Measurements from ENCODE around the gene CMIP.

Gene CMIP

DNA sequence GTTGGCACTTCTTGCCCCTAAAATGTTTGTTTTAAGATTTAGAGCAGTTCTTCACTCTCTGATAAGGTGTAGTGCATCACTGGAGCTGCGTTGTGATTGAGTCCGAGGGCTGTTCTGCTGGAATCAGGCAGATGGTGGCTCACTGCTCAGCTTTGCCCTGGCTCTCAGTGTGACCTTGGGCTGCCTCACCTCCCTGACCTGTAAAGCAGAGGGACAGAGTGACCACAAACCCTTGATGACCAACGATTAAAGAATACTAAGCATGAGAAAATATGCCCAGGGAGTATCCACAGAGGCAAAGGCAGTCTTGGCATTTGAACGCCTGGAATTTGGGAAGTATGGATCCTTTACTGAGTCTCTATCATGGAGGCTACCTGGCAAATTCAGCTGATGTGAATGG is 18.1 kb downstream of the CMIP start:
- DNase-seq (ENCODE audit: low spot score), result no peak

DNA sequence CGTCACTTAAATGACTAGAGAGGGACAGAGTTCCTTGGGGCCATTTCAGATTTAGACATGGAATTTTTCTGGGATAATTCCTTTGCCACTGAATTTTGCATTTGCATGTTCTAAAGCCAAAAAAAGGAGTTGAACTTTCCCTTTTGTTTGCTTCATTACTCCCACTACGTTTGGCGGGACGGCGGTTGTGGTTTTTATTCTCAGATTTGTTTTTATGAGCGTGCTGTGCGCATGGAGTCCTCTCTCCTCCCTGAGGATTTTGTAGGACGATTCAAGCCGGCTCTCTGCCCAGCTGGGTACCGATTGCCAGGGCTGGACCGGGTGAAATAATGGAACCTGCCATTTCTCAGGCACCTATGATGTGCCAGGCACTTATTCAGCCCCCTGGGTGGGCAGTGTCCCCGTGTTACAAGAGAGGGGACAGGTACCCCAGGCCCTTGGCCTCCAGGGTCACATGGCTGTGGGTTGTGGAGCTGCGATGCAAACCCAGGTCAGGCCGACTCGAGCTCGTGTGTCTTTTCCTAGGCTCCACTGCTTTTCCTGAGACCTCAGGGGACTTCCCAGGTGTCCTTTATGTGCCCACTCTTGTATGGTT is 18.8 kb downstream of the CMIP start:
- DNase-seq (ENCODE audit: low spot score), result no peak

DNA sequence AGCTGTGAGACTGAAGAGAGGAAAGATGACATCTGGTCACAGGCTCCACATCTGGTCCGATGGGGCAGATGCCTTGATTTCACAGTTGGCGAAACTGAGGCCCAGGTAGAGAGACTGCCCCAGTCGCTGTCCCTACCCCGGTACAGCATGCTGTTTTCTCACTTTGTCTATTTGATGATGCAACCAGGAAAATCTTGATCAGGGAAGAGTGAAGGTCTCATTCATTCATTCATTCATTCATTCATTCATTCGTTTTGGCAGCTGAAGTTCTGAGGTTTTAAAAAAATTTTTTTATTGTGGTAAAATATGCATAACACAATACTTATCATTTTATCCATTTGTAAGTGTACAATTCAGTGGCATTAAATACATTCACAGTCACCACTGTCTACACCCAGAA is 19.7 kb downstream of the CMIP start:
- no peak for DNase-seq (ENCODE audit: low spot score)

DNA sequence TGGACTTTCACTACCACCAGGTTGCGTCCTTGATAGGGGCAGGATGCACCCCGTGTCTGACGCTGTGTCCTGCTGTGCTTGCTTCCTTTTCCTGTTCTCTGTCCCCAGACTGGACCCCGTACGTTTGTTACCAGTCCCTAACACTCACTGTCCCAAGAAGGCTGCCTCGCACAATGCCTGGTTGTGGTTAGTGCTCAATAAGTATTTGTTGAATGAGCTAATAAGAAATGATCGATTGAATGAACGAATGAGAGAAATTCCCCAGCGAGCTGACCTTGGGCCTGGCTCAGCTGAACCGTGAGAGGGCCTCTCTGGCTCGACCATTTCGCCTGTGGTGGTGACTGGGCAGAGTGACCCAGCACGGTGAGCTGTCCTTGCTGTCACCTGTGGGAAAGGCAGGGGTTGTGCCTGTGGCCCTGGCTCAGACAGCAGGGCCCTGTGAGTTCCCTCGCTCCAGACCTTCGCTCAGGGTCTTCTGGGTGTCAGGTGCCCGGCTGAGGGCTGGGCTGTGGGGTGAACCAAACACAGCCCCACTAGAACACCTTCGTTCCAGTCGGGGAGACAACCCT is 20.9 kb downstream of the CMIP start:
- no peak for DNase-seq (ENCODE audit: low spot score)

DNA sequence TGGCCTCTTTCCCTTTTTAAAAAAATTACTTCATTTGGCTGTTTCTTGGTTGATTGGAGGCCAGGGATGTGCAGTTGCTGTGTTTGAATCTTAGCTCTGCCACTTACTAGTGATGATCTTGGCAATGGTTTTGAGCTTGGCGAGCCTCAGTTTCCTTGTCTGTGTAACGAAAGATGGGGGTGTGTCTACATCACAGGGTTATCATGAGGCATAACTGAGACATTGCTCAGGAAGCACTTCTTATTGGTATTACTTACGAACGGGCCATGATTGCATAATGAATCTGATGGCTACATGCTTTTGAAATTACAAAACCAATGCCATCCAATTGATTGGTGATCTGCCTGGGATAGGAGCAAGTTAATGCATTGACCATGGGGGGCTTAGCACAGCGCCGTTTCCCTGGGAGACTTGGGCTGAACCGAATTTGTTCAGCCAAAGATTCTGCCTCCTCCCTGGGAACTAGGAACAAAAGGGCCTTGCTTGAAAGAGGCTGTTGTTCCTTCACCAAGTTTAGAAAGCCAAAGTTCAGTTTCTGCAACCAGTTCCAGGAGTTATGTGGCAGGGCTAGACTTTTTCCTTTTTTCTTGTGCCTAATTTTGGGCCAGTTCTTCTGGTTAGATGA is 21.9 kb downstream of the CMIP start:
- DNase-seq (ENCODE audit: low spot score), result no peak

DNA sequence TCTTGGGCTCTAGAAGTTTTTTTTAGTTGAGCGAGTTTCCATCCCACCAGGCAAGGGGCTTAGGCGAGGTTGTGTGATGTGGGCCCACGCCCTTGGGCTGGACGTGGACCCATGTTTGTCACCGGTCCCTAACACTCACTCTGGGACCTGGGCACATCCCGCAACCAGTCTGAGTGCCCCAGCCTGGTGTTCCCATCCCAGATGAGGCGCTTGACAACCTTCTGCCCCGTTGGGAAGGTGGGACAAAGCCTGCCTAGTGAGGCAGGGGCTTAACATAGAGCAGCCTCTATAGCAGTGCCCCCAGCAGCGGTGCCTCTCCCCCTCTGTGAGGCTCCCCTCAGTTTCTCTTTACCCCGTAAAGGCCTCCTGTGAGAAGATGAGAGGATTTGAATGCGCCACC is 22.5 kb downstream of the CMIP start:
- DNase-seq (ENCODE audit: low spot score), result no peak

DNA sequence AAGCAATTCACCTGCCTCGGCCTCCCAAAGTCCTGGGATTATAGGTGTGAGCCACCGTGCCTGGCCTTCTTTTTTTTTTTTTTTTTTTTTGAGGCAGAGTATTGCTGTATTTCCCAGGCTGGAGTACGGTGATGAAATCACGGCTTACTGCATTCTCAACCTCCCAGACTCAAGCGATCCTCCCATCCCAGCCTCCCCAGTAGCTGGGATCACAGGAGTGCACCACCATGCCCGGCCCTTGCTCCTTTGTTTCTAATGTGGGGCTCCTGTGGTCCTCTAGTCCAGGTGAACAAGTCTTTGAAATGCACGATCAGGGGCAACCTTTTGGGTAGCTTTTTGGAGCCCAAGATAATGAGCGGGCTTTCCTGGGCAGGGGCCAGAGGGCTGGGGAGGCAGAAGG is 23.2 kb downstream of the CMIP start:
- DNase-seq (ENCODE audit: low spot score), result no peak

DNA sequence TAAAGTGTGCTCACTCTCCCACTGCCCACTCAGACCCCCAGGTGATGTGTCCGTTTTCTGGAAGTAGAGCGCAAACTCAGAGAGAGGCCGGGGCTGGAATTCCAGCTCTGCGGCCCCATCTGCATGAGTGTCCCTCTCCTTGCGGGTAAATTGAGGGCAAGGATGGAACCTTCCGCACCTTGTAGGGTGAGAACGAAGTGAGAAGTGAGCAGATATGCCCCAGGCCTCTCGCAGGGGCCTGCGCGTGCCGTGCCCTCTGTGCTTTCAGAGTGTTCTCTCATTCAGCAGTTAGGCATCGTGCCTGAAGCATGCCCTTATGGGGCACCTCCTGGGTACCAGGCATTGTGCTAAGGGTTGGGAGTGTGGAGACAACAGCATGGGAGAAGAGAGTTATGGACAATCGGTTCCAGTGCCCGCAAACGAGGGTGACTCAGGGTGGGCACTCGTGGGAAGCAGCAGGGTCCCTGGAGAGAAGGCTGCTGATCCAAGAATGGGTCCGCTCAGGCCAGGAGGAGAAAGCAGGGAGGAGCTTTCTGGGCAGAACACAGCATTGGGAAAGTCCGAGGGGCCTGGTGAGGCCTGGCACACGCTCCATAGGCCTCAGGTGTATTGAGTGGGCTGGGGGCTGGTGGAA is 23.8 kb downstream of the CMIP start:
- DNase-seq (ENCODE audit: low spot score), result no peak

DNA sequence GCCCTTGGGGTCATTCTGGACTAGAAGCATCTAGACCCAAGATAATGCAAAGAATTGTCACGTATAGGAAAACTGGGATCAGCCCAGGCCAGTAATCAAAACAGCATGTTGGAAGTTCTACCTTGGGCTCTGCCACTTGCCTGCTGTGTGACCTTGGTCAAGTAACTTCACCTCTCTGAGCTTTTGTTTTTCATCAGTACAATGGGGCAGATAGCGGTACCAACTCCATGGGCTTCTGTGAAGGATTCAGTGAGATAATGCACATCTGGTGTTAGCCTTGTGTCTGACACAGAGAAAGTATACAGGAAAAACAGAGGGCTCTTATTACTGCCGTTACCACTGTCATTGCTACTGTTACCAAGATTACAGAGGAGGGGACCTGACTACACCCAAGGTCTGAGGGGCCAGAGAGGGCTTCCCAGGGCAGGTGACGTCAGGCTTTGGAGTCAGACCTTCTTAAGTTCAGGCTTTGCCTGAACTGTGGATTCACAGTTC is 24.6 kb downstream of the CMIP start:
- no peak for DNase-seq (ENCODE audit: low spot score)

DNA sequence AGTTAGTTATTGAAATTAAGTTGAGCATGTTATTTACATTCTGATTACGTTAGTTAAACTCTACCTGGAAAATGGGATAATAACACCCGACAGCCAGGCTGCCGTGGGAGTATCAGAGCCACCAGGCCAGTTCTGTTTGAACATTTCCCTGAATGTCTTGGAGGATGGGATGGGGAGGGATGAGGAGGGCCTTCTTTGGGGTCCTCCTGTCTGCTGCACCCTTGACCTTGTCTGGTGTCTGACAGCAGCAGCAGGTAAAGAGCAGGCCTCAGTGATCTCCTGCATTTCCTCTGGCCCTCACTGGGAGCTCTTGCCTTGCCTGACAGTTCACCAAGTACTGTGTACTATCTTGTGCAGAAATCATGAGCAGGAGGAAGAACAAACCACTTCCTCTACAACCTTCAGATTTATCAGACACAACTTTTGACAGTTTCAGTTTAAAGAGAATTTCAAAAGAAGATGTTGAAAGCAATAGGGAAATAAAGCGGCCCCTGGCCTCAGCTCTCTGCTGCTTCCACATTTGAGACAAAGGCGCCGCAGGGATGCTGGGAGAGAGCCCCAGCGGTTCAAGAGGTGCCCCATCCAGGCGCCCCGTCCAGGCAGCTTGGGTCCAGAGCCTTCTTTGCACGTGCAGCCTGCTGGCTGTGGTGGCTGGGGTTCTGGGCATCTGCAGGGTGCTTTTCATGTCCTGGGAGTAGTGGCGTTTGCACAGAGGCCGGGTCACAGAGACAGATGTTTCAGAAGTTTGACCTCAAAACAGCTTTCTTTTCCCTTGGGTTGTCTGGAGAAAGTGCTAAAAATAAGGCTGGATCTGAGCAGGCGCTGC is 25.3 kb downstream of the CMIP start:
- no peak for DNase-seq (ENCODE audit: low spot score)

DNA sequence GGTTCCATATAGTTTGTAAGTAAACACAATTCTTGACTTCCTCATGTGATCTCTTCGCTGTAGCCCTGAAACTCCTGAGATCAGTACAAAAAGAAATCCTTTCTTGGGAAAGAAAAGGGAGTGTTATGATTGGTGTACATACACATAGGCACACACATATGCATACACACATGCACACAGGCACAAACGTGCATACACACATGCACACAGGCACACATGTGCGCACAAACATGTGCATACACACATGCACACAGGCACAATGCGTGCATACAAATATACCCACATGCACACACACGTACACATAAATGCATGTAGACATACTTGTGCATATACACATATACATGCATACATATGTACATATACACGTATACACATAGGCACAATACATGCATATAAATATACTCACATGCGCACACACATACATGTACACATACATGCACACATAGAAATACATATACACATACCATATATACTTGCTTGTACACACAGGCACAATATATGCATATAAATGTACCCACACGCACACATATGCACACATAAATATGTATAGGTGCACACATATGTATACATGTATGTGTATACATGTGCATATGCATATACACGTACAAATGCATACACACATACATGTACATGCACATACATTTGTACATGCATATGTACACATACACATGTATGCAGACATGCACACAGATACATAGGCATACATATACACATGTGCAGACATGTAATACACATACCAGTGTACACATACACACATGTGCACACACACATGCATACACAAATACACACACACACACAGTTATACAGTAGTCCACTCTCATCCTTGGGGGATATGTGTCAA is 26.4 kb downstream of the CMIP start:
- DNase-seq (ENCODE audit: low spot score), result no peak

DNA sequence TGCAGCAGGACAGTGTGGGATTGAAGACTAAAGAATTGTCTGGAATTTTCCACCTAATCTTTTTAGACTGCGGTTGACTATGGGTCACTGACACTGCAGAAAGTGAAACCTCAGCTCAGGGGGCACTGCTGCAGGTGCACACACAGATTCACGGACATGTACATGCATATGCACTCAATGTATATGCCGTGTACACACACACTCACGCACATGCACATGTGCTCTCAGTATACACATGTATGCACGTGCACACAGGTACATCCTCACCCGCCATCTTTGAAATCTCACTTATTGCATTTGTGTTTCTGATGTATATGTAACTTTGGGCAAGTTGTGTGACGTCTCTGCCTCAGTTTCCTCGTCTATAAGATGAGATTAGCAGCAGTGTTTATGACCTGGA is 27.3 kb downstream of the CMIP start:
- no peak for DNase-seq (ENCODE audit: low spot score)

DNA sequence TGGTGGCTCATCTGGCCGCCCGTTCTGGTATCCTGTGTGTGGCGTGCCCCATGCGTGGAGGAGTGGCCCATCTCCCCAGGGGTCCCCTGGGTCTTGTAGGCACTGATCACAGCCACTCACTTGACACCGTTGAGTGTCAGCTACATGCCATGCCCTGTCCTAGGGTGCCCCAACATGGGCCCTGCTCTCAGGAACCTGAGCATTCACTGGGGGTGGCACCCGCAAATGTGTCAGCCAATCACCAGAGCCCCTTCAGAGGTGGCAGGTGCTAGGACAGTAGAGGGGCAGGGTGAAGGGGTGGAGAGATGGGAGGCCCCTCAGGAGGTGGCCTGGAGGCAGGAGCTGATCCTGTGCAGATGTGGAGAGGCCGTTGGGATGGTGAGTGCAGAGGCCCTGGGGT is 27.8 kb downstream of the CMIP start:
- no peak for DNase-seq (ENCODE audit: low spot score)

DNA sequence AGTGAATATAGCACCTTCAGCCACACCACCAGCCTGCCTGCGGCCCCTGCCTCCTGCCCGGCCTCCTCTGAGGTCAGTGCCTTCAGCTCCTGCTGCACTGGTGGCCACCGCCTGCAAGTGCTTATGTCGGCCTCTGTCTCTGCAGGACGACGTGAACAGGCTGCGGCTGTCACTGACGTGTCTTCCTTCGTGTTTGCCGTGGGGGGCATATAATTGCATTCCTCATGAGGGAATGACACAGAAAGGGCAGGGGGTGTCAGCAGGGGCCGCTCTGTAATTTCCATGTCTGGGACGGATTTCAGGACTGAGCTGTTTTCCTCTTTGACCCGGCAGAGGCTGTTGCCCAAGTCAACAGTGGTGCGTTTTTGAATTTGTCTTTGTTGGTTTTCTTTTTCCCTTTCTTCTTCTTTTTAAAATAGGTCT is 28.5 kb downstream of the CMIP start:
- no peak for DNase-seq (ENCODE audit: low spot score)

DNA sequence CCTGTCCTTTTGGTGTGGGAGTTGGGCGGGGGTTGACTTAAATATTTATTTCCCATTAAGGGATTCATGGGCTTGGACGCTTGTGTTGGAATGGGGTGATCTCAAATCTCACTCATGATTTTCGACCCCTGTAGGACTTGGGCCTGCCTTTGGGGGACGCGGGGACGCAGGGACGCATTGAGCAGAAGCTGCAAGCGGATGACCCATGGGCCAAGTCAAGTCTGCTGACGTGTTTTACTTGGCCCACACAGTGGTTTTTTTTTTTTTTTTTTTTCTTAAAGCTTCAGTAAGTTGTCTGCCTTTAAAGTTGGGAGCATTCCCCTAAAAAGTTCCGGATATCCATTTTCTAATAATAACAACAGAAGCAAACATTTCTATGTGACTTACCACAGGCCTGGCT is 28.9 kb downstream of the CMIP start:
- DNase-seq (ENCODE audit: low spot score), result no peak

DNA sequence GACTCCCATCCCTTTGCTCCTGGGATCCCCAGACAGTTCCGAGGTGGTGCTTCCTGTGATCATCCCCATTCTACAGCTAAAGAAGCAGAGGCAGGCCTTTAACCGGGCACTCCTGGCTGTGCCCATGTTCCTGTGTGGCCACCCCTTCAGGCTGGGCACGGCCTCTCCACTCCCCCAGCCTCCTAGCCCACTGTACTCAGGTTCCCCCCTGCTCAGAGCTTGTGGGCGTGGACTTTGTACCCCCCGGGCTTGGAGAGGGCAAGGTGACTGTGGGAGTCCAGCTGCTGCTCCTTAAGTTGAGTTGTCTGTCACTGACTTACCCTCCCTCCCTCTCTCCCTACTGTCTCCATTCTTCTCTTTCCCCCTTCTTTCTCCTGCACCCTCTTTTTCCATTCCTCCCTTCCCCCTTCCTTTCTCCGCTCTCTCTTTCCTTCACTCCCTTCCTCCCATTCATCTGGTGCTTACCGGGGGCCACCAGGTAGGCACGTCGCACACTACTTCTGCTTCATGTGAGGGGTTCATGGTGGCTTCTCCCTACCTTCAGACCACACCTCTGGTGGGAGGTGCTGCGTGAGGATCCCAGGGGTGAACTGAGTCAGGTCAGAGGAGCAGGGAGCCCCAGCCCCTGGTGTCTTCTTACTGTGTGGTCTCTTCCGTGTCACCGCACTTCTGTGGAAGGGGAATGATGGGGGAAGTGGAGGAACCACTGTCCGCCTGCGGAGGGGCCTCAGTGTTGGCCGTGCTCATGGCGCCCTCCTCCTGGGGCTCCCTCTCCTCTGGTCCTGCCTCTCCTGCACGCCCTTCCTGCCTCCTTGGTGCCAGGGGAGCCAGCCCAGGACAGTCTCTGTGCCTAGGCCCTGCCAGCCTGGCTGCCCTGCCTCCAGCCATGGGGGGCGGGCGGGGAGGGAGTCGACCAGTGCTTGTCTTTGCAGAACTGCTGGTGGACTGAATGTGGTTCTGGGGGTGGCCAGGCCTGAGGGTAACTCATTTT is 29.7 kb downstream of the CMIP start:
- no peak for DNase-seq (ENCODE audit: low spot score)

DNA sequence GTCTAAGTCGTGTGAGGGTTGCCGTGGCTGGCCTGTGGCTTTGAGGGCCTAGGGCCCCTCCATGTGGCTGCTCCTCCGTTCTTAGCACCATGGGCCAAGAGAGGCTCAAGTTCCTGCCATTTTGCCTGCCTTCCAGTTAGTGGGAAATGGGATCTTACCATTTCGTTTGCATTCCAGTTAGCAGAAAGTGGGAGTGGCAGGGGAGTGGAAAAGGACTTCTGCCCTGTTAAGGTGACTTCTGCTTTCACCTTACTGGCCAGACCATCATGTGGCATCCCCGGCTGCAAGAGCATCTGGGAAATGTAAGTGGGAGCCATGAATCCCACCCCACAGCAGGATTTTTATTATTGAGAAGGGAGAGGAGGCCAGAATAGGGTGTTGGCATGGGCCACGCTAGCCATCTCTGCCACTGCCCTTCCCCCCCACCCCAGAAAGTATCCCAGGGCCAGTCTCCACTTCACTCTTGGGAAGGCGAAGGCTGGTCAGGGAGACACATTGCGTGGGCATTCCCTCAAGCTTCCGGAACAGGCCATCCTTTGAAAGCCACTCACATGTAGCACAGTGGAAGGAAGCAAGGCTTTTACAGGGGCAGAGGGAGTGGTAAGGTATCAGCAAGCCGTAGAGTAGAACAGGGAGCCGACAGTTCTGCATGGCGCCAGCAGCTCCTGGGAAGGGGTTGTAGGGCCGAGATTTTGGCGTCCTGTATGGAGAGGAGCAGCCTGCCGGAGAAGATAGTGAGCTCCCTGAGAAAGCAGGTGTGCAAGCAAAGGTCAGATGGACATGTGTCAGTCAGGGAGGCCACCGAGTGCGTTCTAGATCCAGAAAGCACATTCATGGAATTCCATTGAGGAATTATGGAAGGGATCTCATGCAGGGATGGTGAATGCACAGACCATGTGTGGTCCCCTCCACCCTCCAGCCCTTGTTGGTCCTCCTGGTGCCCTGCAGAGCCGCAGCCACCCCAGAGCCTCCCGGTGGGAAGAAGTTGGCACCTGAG is 33.4 kb downstream of the CMIP start:
- DNase-seq (ENCODE audit: low spot score), result no peak

DNA sequence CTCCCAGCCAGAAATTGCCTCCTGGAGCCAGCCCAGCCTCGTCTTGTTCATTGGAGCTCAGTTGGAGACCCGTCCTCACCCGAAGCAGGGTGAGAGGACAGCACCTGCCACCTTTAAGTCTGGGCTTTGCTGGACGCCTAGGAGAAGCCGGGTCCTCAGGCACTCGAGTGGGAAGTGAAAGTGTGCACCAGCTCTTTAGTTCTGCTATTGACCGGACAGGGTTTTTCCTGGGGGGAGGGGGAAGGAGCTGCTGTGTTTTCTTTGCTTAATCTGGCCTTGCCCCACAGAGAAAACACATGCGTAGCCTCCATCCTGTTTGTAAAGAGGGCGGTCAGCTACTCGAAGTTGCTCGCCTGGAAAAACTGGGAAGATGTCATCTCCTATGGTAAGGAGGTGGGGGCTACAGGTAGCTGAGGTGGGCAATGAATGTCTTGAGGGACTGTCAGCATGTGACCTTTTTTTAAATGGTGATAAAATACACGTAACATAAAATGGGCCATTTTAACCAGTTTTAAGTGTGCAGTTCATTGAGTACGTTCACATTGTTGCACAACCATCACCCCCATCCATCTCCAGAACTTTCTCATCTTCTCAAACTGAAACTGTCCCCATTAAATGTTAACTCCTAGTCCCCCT is 34.4 kb downstream of the CMIP start:
- DNase-seq (ENCODE audit: low spot score), result no peak

Measured in HuH-7.5 (cell line).